Amniotic stem cell (primary cell): ENCODE results near the gene P4HA3.
"Not testable (repeated sequence)": the region's sequence is repeated elsewhere in the genome, so short reads cannot be mapped to it uniquely, and the experiment has no call there.

ENCODE experiments used
- DNase-seq: peaks from one replicate; lab custom pipeline; 2025; lab: John Stamatoyannopoulos, UW

The P4HA3 gene

GRCh38 chr11:74311352-74311926 is at the start of gene P4HA3:
TSS of gene P4HA3 (minus strand) at chr11:74311640. CDS start at chr11:74311611, 29 bp downstream.
- no peak for DNase-seq

GRCh38 chr11:74357449-74357848 is 46.0 kb upstream of the P4HA3 start:
- DNase-seq, result no peak

DNA sequence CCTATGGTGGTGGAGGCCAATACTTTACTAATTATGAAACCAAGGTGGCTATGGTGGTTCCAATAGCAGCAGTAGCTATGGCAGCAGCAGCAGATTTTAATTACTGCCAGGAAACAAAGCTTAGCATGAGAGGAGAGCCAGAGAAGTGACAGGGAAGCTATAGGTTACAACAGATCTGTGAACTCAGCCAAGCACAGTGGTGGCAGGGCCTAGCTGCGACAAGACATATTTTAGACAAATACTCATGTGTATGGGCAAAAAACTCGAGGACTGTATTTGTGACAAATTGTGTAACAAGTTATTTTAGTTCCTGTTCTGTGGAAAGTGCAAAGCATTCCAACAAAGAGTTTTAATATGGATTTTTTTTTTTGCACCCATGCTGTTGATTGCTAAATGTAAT is 44.2 kb upstream of the P4HA3 start:
- no peak for DNase-seq

- DNase-seq, result no peak
These were observed 42.6 kb upstream of the P4HA3 start for GRCh38 chr11:74354036-74354435.

GRCh38 chr11:74347381-74347780 is 35.9 kb upstream of the P4HA3 start:
- DNase-seq, result no peak

GRCh38 chr11:74345420-74345819 is 34.0 kb upstream of the P4HA3 start:
- no peak for DNase-seq

DNA sequence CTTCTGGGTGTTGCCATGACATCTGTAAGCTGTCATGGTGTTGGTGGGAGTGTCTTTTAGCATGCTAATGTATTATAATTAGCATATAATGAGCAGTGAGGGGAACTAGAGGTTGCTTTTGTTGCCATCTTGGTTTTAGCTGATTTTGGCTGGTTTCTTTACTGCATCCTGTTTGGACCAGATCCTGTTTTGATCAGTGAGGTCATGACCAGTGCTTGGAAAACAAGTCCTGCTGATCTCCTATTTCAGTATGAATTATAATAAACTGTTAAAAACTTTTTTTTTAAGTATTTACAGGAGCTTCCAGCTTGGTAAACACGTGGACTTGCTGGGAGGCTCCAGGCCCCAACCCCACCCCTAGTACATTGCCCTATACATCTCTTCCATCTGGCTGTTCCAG is 30.5 kb upstream of the P4HA3 start:
- no peak for DNase-seq

DNA sequence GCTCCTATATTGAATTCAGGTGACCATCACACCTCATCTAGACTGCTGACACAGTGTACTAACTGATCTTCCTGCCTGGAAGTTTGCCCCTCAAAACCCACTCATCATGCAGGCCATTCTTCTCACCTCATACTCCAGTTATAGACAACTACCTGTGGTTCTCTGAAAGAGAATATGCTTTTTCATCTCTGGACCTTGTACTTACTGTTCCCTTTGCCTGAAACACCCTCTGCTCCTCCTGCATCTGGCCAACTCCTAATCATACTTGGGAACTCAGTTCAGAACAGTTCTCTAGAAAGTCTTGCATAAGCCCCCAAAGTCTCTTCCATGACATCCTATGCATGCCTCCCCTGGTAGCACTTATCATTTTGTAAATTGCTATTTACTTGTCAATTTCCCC is 28.2 kb upstream of the P4HA3 start:
- no peak for DNase-seq

DNA sequence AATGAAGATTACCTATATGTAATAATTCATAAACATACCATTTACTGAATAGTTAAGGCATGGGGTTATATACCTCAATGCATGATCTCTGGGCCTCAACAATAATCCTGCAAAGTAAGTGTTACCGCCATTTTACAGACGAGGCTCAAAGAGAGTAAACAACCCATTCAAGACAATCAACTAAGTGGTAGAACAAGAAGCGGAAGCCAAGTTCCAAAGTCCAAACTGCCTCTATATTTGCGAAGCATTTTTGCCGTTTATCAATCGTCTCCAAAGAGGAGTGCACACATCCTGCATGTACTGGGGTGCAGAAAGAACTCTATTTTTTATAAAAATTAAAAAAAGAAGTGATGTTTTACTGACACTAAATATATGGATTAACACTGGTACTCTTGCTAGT is 27.5 kb upstream of the P4HA3 start:
- DNase-seq, result no peak

DNA sequence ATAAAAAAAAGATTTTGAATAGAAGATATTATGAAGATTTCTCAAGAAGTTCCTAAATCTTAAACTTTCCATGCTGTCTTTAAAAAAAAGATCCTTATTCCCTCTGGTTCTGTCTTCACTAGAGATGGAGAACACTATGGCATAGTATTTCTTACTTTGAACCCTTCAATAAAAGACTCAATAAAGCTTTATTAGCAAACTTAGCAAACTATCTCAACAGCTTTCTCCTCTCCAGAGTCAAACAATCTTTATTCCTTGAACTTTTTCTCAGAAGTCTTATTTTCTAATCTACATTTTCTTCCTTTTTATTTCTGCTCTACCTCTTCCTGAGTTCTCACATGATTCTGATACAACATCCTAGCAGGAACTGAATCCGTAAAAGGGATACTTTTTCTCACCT is 21.8 kb upstream of the P4HA3 start:
- DNase-seq, result no peak

- no peak for DNase-seq
These were observed 20.9 kb upstream of the P4HA3 start for GRCh38 chr11:74332291-74332690.

GRCh38 chr11:74331000-74331399 is 19.6 kb upstream of the P4HA3 start:
- DNase-seq, result not testable (repeated sequence)

DNA sequence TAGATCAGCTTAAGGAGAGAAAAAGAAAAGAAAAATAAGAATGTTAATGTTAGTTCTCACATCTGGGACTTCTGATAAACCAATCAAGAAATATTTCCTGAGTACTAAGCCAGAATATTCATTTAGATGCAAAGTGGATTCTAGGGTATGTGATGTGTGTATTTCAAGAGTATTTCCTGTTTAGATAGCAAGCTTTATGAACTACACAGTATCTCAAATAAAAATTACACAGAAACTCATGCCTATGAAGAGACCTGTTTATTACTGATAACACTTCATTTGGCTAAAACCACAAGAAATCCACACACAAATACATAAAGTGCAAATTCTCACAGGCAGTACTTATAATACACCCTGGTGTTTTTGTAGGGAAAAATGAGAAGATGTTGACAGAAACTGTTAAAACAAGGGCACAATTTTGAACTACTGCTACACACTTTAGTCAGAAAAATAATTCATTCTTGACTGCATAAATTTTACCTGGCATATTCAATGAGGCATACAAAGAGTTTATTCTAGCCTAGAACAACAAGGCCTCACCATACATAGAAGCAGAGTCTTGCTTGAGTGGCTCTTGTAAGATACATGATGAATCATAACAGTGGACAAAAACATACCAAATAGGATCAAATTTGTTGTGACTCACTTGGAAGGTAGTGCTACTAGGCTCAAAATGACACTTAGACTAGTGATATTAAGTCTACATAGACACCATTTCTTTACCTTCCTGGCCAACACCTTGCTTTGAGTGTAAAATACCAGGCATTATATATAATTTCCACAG is 18.8 kb upstream of the P4HA3 start:
- no peak for DNase-seq

DNA sequence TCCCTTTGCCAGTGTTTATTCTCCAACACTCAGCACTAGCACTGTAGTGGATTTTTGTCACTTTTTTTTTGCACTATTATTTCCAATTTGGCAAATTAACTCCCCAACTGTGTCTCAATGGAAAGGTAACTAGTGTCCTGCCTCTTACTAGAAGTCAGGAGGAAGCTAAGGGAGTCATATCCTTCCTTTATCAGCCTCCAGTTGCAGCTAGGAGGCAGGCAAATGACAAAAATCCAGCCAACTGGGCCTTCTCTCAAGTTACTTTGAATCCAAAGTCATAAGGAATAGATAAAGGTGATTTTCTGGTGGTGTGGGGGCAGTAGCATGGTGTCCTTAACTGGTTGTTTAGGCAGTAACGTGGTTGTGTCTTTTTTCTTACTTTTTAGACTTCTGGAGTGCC is 15.6 kb upstream of the P4HA3 start:
- no peak for DNase-seq

GRCh38 chr11:74326665-74327064 is 15.2 kb upstream of the P4HA3 start:
- DNase-seq, result no peak

DNA sequence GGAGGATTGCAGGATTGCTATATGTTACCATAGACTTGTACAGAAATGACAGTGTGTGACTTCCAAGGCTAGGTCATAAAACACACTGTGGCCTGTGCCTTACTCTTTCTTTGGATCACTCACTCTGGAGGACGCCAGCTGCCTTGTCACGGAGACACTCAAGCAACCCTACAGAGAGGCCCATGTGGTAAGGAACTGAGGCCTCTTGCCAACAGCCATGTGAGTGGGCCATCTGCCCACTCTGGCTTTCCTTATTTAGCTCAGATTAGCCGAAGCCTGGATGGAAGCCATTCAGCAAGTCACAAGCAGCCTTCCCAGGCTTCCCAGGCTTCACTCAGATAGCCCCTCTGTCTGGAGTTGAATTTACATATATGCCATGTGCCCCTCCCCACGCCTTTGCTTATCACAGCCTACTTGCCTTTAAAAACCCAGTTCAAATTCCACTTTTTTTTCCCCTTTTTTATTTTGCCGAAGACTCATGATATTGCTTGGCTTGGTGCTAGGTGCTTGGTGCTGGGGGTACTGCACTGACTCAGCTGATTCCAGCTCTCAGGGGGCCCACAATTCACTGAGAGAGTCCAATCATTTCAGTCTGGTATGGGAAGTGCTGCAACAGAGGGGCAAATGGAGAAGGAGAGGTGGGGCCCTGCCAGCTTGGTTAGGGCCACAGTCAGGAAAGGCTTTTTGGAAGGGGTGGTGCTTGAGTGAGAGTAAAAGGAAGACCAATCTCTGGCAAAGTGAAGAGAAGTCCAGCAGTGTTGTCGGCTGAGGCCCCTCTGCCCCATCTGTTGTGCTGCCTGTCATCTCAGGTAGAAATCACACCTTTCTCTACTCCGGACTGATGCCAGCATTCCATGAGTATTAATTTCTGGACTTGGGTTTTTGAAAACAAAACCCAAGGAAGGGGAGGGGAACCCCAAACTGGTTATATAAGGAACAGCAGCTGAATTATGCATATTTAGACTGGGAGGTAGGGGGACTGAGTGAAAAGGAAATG is 14.5 kb upstream of the P4HA3 start:
- no peak for DNase-seq

- no peak for DNase-seq
These were observed 11.2 kb upstream of the P4HA3 start for GRCh38 chr11:74322667-74323066.

GRCh38 chr11:74321487-74322188 is 10.2 kb upstream of the P4HA3 start:
- peak; percentile 62 for DNase-seq

- no peak for DNase-seq
These were observed 9.1 kb upstream of the P4HA3 start for GRCh38 chr11:74320538-74320937.

GRCh38 chr11:74319139-74319816 is 7.8 kb upstream of the P4HA3 start:
- peak; percentile 73 for DNase-seq

DNA sequence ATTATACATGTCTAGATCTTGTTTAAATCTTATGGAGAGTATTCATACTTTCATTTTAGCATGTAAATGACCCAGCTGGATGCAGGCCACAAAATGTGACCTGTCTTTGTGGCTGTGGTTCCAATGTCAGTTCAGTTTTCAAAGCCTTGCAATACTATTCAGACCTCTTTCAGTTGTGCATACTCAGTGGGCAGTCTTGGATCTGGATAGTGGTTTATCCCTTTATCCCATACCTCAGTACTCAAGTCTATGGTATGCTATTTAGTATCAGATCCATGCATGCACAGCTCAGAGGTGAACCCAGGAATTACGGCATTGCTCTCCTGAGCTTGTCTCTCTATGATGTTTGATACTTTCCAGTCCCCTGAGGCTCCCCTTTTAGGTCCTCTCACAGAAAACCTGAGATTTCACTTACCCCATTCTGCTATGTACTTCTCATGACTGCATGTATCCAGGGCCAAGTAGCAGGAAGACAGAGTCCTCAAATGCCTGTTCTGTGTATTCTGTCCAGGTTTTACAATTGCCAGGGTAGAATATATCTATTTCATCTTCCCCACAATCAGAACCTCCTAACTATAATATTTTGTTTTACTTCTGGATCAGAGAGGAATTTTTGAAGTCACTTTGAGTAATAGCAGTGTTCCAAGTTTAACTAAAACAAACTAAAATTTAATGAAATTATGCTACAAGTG is 6.9 kb upstream of the P4HA3 start:
- no peak for DNase-seq
